Keratinocyte (primary cell): ENCODE measurements around the gene GRIK2. TPM values are rescaled to one million over a fixed set of nuclear protein-coding genes. Genes with fewer than 3 reads are reported as not detected.

Experiments
- DNase-seq: peaks from one replicate; pipeline ENCODE4 v3.0.0-alpha.2; 2011; ENCODE audit warnings: low read depth, missing footprints, low spot score
- FAIRE-seq: peaks from 2 replicates; lab custom pipeline; 2011; peaks lifted over from hg19 to GRCh38; lab: Jason Lieb, UNC
- H2AFZ ChIP-seq: 2 replicates; pipeline ENCODE4 v1.6.0; 2012; ENCODE audit warnings: low read length, control low read depth, inconsistent platforms; ENCODE audit not compliant: control insufficient read depth
- H3K27ac ChIP-seq: 2 replicates; pipeline ENCODE4 v1.5.1; 2011; ENCODE audit warnings: low read length; ENCODE audit not compliant: control insufficient read depth, insufficient read depth
- H3K27me3 ChIP-seq: 3 replicates; pipeline ENCODE4 v1.6.0; 2011; ENCODE audit warnings: low read length; ENCODE audit not compliant: control insufficient read depth, insufficient read depth; ENCODE audit errors: extremely low read depth
- H3K36me3 ChIP-seq, 2 experiments: 2 replicates in 1 of 2; 3 replicates in 1 of 2; pipeline ENCODE4 v1.5.1; 2011; ENCODE audit warnings: low read length in 2 of 2, mild to moderate bottlenecking in 1 of 2; ENCODE audit not compliant: control insufficient read depth in 2 of 2, insufficient read depth in 2 of 2; ENCODE audit errors: extremely low read depth in 1 of 2
- H3K4me1 ChIP-seq: 3 replicates; pipeline ENCODE4 v1.5.1; 2011; ENCODE audit warnings: low read length; ENCODE audit not compliant: control insufficient read depth, insufficient read depth; ENCODE audit errors: extremely low read depth
- H3K4me2 ChIP-seq: 3 replicates; pipeline ENCODE4 v1.6.0; 2011; ENCODE audit warnings: low read depth, low read length; ENCODE audit not compliant: control insufficient read depth, insufficient read depth; ENCODE audit errors: extremely low read depth
- H3K4me3 ChIP-seq, 3 experiments: fragments of 200-600 bp in 1 of 3; sonication (generic) in 1 of 3; 2 replicates in 2 of 3; 3 replicates in 1 of 3; pipeline ENCODE4 v1.5.1; 2011 to 2016; ENCODE audit warnings: low read length in 3 of 3, mild to moderate bottlenecking in 3 of 3, control low read depth in 2 of 3, inconsistent platforms in 1 of 3, low read depth in 1 of 3, mixed read lengths in 1 of 3, mixed run types in 1 of 3, moderate library complexity in 1 of 3; ENCODE audit not compliant: control insufficient read depth in 2 of 3, insufficient read depth in 2 of 3; ENCODE audit errors: extremely low read depth in 1 of 3
- H3K79me2 ChIP-seq: 2 replicates; pipeline ENCODE4 v1.6.0; 2012; ENCODE audit warnings: low read length; ENCODE audit not compliant: control insufficient read depth, insufficient read depth
- H3K9ac ChIP-seq: 3 replicates; pipeline ENCODE4 v1.6.0; 2011; ENCODE audit warnings: low read length; ENCODE audit not compliant: control insufficient read depth, insufficient read depth; ENCODE audit errors: extremely low read depth
- H3K9me1 ChIP-seq: 3 replicates; pipeline ENCODE4 v1.6.0; 2011; ENCODE audit warnings: low read length; ENCODE audit not compliant: control insufficient read depth, insufficient read depth; ENCODE audit errors: extremely low read depth
- H3K9me3 ChIP-seq: 2 replicates; pipeline ENCODE4 v1.5.1; 2012; ENCODE audit warnings: low read depth, low read length; ENCODE audit not compliant: control insufficient read depth
- H4K20me1 ChIP-seq: 3 replicates; pipeline ENCODE4 v1.6.0; 2011; ENCODE audit warnings: low read length; ENCODE audit not compliant: control insufficient read depth, insufficient read depth; ENCODE audit errors: extremely low read depth
- CTCF ChIP-seq, 3 experiments: IDR thresholded peaks in 1 of 3; conservative IDR thresholded peaks in 1 of 3; optimal IDR thresholded peaks in 1 of 3; 2 replicates in 2 of 3; 3 replicates in 1 of 3; pipeline versions ENCODE3 to v1.5.1; 2011; ENCODE audit warnings: low read length in 3 of 3, mild to moderate bottlenecking in 3 of 3, moderate library complexity in 2 of 3, control low read depth in 1 of 3, inconsistent platforms in 1 of 3; ENCODE audit not compliant: insufficient read depth in 2 of 3; ENCODE audit errors: extremely low read depth in 1 of 3
- EZH2 ChIP-seq: IDR thresholded peaks from one replicate; pipeline ENCODE4 v1.6.1; 2012; ENCODE audit warnings: inconsistent platforms, mild to moderate bottlenecking, low read length, moderate library complexity
- dilution Hi-C: fragments of 300-500 bp; cut with MboI; formaldehyde crosslinking; loops from one replicate; pipeline ENCODE4 v1.7.0; 2020; ENCODE audit warnings: low sequenced_read_pairs; ENCODE audit not compliant: extremely low pct_ligation_motif_present
- polyA plus RNA-seq, 5 experiments: library from polyadenylated mRNA; depleted of rRNA in 3 of 5; stranded (reverse) in 3 of 5; stranded (forward) in 1 of 5; unstranded in 1 of 5; fragments of >200 nt; gene quantifications; 1 replicate in 1 of 5; 2 replicates in 3 of 5; 3 replicates in 1 of 5; pipeline versions ENCODE4 v1.2.1 to v1.2.3, GENCODE V29; 2011 to 2012; ENCODE audit warnings: missing spikeins in 2 of 5, low read depth in 1 of 5, low replicate concordance in 1 of 5

GRIK2 gene
- polyA plus RNA-seq, 1 donor (not counting 4 experiments of a cell fraction or from before 2014, with no cell fraction given) = 0.01 TPM

GRCh38 chr6:101433141-101433540 lies 39.6 kb downstream of the GRIK2 start:
- H3K36me3 ChIP-seq = no peaks in the 10 kb centered on the region
- no peak overlapping the region for H2AFZ ChIP-seq
- no peak overlapping the region for H3K4me3 ChIP-seq
- FAIRE-seq = no peak
- DNase-seq = no peak
- no peak overlapping the region for H3K4me2 ChIP-seq
- no peak overlapping the region for H3K9ac ChIP-seq
- H3K4me1 ChIP-seq = no peaks in the 10 kb centered on the region
- H3K9me1 ChIP-seq = no peaks in the 10 kb centered on the region
- H4K20me1 ChIP-seq = no peaks in the 10 kb centered on the region
- dilution Hi-C loops = no loop called here
- no peaks in the 10 kb centered on the region for H3K27me3 ChIP-seq
- H3K79me2 ChIP-seq = no peaks in the 10 kb centered on the region
- H3K9me3 ChIP-seq = no peaks in the 10 kb centered on the region
- H3K27ac ChIP-seq = no peak overlapping the region
- TF ChIP-seq CTCF (optimal IDR thresholded peaks at IDR 0.05 in 1 of 3, IDR thresholded peaks at IDR 0.05 in 1 of 3, conservative IDR thresholded peaks at IDR 0.05 in 1 of 3; ENCODE audit: extremely low read depth in 1 of 3, insufficient read depth in 2 of 3, low read length in 3 of 3) (no peak), EZH2 (no peak)

- no peak for TF ChIP-seq CTCF (optimal IDR thresholded peaks at IDR 0.05 in 1 of 3, IDR thresholded peaks at IDR 0.05 in 1 of 3, conservative IDR thresholded peaks at IDR 0.05 in 1 of 3; ENCODE audit: extremely low read depth in 1 of 3, insufficient read depth in 2 of 3, low read length in 3 of 3)
- TF ChIP-seq EZH2 = no peak
- no peak for FAIRE-seq
- no peak overlapping the region for H3K4me2 ChIP-seq
- H3K9ac ChIP-seq = no peak overlapping the region
- no peak overlapping the region for H2AFZ ChIP-seq
- H4K20me1 ChIP-seq = no peaks in the 10 kb centered on the region
- H3K79me2 ChIP-seq = no peaks in the 10 kb centered on the region
- H3K4me1 ChIP-seq = no peaks in the 10 kb centered on the region
- dilution Hi-C loops = no loop called here
- no peak overlapping the region for H3K4me3 ChIP-seq
- H3K27ac ChIP-seq = no peak overlapping the region
- H3K9me1 ChIP-seq = no peaks in the 10 kb centered on the region
- no peaks in the 10 kb centered on the region for H3K9me3 ChIP-seq
- no peaks in the 10 kb centered on the region for H3K36me3 ChIP-seq
- H3K27me3 ChIP-seq = no peaks in the 10 kb centered on the region
- no peak for DNase-seq
Measured at GRCh38 chr6:101434601-101435000, 41.1 kb downstream of the GRIK2 start.
